SK-N-SH (cell line): ENCODE data around the gene CACFD1.

Experiments used
- EZH2phosphoT487 ChIP-seq: fragments of 200-600 bp; sonication (generic); IDR thresholded peaks from 2 replicates; pipeline ENCODE4 v1.6.1; 2017; ENCODE audit warnings: low read depth, mixed run types, mild to moderate bottlenecking, antibody characterized with exemption, moderate library complexity, borderline replicate concordance
- FOXJ3 ChIP-seq: sonication (generic); formaldehyde crosslinking; IDR thresholded peaks from 2 replicates; pipeline ENCODE4 v1.5.1; 2020; ENCODE audit warnings: mild to moderate bottlenecking, missing genetic modification reagents
- MXI1 ChIP-seq: IDR thresholded peaks from 2 replicates; pipeline ENCODE4 v1.6.1; 2012; ENCODE audit warnings: mild to moderate bottlenecking, low read depth, low read length, improper control_type of control experiment
- NRF1 ChIP-seq: IDR thresholded peaks from 2 replicates; pipeline ENCODE4 v1.6.1; 2012; ENCODE audit warnings: low read depth, mild to moderate bottlenecking, low read length
- RAD21 ChIP-seq: IDR thresholded peaks from 2 replicates; pipeline ENCODE4 v1.6.1; 2012; ENCODE audit warnings: mild to moderate bottlenecking, low read length
- TF ChIP-seq, protein P1 (sequence below): fragments of 200-600 bp; sonication (generic); IDR thresholded peaks from 2 replicates; pipeline ENCODE4 v1.6.1; 2017; ENCODE audit warnings: antibody characterized with exemption, mild to moderate bottlenecking, moderate library complexity

DNA sequence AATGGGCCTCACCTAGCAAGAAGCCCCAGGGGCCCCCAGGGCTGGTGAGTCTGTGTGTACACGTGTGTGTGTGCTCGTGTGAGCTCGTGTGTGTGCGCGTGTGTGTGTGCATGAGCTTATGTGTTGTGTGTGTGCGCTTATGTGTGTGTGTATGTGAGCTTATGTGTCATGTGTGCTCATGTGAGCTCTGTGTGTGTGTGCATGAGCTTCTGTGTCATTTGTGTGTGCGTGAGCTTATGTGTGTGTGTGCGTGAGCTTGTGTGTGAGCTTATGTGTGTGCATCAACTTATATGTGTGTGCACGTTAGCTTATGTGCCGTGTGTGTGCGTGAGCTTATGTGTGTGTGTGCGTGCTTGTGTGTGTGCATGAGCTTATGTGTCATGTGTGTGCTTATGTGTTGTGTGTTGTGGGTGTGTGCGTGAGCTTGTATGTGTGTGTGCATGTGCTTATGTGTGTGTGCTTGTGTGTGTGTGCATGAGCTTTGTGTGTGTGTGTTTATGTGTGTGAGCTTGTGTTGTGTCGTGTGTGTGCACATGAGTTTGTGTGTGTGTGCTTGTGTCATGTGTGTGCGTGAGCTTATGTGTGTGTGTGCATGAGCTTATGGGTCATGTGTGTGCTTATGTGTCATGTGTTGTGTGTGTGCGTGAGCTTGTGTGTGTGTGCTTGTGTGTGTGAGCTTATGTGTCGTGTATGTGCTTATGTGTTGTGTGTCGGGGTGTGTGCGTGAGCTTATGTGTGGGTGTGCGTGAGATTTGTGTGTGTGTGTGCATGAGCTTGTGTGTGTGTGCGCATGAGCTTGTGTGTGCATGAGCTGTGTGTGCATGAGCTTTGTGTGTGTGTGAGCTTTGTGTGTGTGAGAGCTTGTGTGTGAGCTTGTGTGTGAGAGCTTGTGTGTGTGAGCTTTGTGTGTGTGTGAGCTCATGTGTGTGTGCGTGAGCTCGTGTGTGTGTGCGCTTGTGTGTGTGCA is 35.8 kb downstream of the CACFD1 start:
- TF ChIP-seq FOXJ3 (CRISPR knock-in tag): no peak
- no peak for TF ChIP-seq MXI1
- TF ChIP-seq, protein P1, sequence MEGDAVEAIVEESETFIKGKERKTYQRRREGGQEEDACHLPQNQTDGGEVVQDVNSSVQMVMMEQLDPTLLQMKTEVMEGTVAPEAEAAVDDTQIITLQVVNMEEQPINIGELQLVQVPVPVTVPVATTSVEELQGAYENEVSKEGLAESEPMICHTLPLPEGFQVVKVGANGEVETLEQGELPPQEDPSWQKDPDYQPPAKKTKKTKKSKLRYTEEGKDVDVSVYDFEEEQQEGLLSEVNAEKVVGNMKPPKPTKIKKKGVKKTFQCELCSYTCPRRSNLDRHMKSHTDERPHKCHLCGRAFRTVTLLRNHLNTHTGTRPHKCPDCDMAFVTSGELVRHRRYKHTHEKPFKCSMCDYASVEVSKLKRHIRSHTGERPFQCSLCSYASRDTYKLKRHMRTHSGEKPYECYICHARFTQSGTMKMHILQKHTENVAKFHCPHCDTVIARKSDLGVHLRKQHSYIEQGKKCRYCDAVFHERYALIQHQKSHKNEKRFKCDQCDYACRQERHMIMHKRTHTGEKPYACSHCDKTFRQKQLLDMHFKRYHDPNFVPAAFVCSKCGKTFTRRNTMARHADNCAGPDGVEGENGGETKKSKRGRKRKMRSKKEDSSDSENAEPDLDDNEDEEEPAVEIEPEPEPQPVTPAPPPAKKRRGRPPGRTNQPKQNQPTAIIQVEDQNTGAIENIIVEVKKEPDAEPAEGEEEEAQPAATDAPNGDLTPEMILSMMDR: no peak
- no peak for TF ChIP-seq EZH2phosphoT487
- TF ChIP-seq RAD21: no peak
- no peak for TF ChIP-seq NRF1
